Pancreas (tissue), 10 donors: Measurements from ENCODE around the gene ARHGEF25. TPM values are rescaled to one million over a fixed set of nuclear protein-coding genes. Genes with fewer than 3 reads are reported as not detected.

Source experiments
- ATAC-seq, 4 donors: fragments of 200-7000 bp; cut with Tn5 transposase; one replicate each; pipeline versions ENCODE4 v1.8.0 to v1.9.1; 2020; ENCODE audit warnings: mild to moderate bottlenecking in 4 of 4, moderate library complexity in 4 of 4
- DNase-seq, 6 donors: peaks; one replicate each; pipeline ENCODE4 v3.0.0-alpha.2; 2020
- FAIRE-seq: peaks from 2 replicates; lab custom pipeline; 2012; peaks lifted over from hg19 to GRCh38; lab: Jason Lieb, UNC
- H3K27ac ChIP-seq, 4 donors: fragments of 200-600 bp; sonication (generic); 1 replicate in 3 of 4; 2 replicates in 1 of 4; pipeline versions ENCODE4 v1.5.0 to v1.8.0; 2020
- H3K27me3 ChIP-seq, 4 donors: fragments of 200-600 bp; one replicate each; pipeline ENCODE4 v1.8.0; 2021
- H3K36me3 ChIP-seq, 3 donors: fragments of 200-600 bp; sonication (generic) in 1 of 3; one replicate each; pipeline versions ENCODE4 v1.5.0 to v1.8.0; 2020 to 2021
- H3K4me1 ChIP-seq, 3 donors: fragments of 200-600 bp; one replicate each; pipeline ENCODE4 v1.8.0; 2021
- H3K4me3 ChIP-seq, 4 donors: fragments of 200-600 bp; sonication (generic) in 2 of 4; one replicate each; pipeline versions ENCODE4 v1.5.0 to v1.8.0; 2020 to 2021
- H3K9me3 ChIP-seq, 4 donors: fragments of 200-600 bp; one replicate each; pipeline ENCODE4 v1.8.0; 2021
- CTCF ChIP-seq, 4 donors: fragments of 200-600 bp; sonication (generic) in 3 of 4; IDR thresholded peaks; one replicate each; pipeline versions ENCODE4 v1.5.0 to v1.8.0; 2021; ENCODE audit warnings: antibody characterized with exemption in 4 of 4
- WGBS, 2 donors: extraction: QIAGEN DNeasy Blood & Tissue Kit; methylation state at CpG; one replicate each; pipeline ENCODE4 v1.1.7; 2013; 5-methylcytosine and 5-hydroxymethylcytosine counted together
- intact Hi-C, 3 donors: fragments of 100-400 bp; cut with DNase I; formaldehyde crosslinking; loops; one replicate each; pipeline versions ENCODE4 v1.11.1 to v1.14.2; 2022
- polyA plus RNA-seq, 2 donors: library from polyadenylated mRNA; stranded (reverse); fragments of 200-250 nt; gene quantifications; one replicate each; pipeline ENCODE4 v1.2.3, GENCODE V29; 2013
- total RNA-seq, 6 donors: library from RNA; stranded (reverse); fragmentation: NEBNext Ultra II Directional in 4 of 6; extraction: Animal tissue kit (Norgen Biotek cat#: 25700) in 4 of 6; gene quantifications; one replicate each; pipeline versions ENCODE4 v1.2.1 to v1.2.4, GENCODE V29; 2021 to 2023
- donor health status: healthy with polysubstance abuse.
- donor health status: DM: no; HTN: no; CAD: no; lungs with moderate emphysema.
- donor health status: DM: no; HTN: no; CAD: no.
- donor health status: control.
- donor health status: control.
- donor health status: Bipolar disorder and iron deficiency.
- donor health status: DM: yes; HTN: yes; CAD: no.
- donor health status: DM: no; HTN: no; CAD: no.
- donor health status: DM: no; HTN: no; CAD: no.
- donor health status: DM: yes; HTN: yes; CAD: no.

ARHGEF25 gene
- total and polyA plus RNA-seq, 8 donors: 1.8 to 22.1 (median 4.2) TPM

GRCh38 chr12:57571926-57572762 is 39.1 kb upstream of the ARHGEF25 start:
- ATAC-seq: no peak
- intact Hi-C loops: loop anchor here in 1 of 3 donors (10.0 kb wide), 1 partner anchor 53 kb away; no protein-coding TSS in a partner anchor

GRCh38 chr12:57574795-57575194 is 36.4 kb upstream of the ARHGEF25 start:
- Histone ChIP-seq H3K36me3 (no peaks in the 10 kb centered on the region), H3K27me3 (no peaks in the 10 kb centered on the region), H3K9me3 (no peaks in the 10 kb centered on the region), H3K4me1 (no peaks in the 10 kb centered on the region), H3K27ac (no peak overlapping the region), H3K4me3 (no peak overlapping the region)
- intact Hi-C loops: loop anchor here in 1 of 3 donors (10.0 kb wide), 1 partner anchor 50 kb away; no protein-coding TSS in a partner anchor
- no peak for TF ChIP-seq CTCF (IDR thresholded peaks at IDR 0.05)
- no peak for DNase-seq
- no peak for FAIRE-seq
- WGBS, 2 donors: 78 to 79% methylated on average over 10 of the region's 10 CpGs
- ATAC-seq: no peak

More at GRCh38 chr12:57571926-57572762, 39.1 kb upstream of the ARHGEF25 start:
- no peak overlapping the region for H3K4me3 ChIP-seq
- DNase-seq (no peak), FAIRE-seq (no peak)
- H3K27ac ChIP-seq: no peak overlapping the region
- WGBS, 2 donors: 78 to 80% methylated on average over 12 of the region's 12 CpGs
- no peaks in the 10 kb centered on the region for H3K9me3 ChIP-seq
- H3K36me3 ChIP-seq: no peaks in the 10 kb centered on the region
- no peaks in the 10 kb centered on the region for H3K4me1 ChIP-seq
- no peak for TF ChIP-seq CTCF (IDR thresholded peaks at IDR 0.05)
- no peaks in the 10 kb centered on the region for H3K27me3 ChIP-seq

GRCh38 chr12:57575771-57576612 is 35.2 kb upstream of the ARHGEF25 start:
- ATAC-seq: no peak
- intact Hi-C loops: loop anchor here in 1 of 3 donors (10.0 kb wide), 1 partner anchor 49 kb away; no protein-coding TSS in a partner anchor
- FAIRE-seq: no peak

GRCh38 chr12:57576613-57577160 is 34.5 kb upstream of the ARHGEF25 start:
- no peaks in the 10 kb centered on the region for H3K9me3 ChIP-seq
- FAIRE-seq (no peak), DNase-seq (no peak), ATAC-seq (no peak)
- intact Hi-C loops: loop anchor here in 1 of 3 donors (10.0 kb wide), 1 partner anchor 48 kb away; no protein-coding TSS in a partner anchor
- no peaks in the 10 kb centered on the region for H3K27me3 ChIP-seq
- no peaks in the 10 kb centered on the region for H3K4me1 ChIP-seq
- WGBS, 2 donors: 66 to 69% methylated on average over 9 of the region's 9 CpGs
- H3K4me3 ChIP-seq: no peak overlapping the region
- no peak for TF ChIP-seq CTCF (IDR thresholded peaks at IDR 0.05)
- no peak overlapping the region for H3K27ac ChIP-seq
- no peaks in the 10 kb centered on the region for H3K36me3 ChIP-seq

More at GRCh38 chr12:57575771-57576612, 35.2 kb upstream of the ARHGEF25 start:
- no peaks in the 10 kb centered on the region for H3K4me1 ChIP-seq
- no peaks in the 10 kb centered on the region for H3K9me3 ChIP-seq
- H3K36me3 ChIP-seq: no peaks in the 10 kb centered on the region
- no peak for DNase-seq
- H3K27ac ChIP-seq: no peak overlapping the region
- WGBS, 2 donors: 50 to 65% methylated on average over 12 of the region's 12 CpGs
- no peak overlapping the region for H3K4me3 ChIP-seq
- H3K27me3 ChIP-seq: no peaks in the 10 kb centered on the region
- no peak for TF ChIP-seq CTCF (IDR thresholded peaks at IDR 0.05)
